ENCODE results near the gene BARHL2. TPM values are rescaled to one million over a fixed set of nuclear protein-coding genes. Genes with fewer than 3 reads are reported as not detected.

Gene BARHL2
- total RNA-seq, 1 experiment from 2014 or later = not detected

DNA sequence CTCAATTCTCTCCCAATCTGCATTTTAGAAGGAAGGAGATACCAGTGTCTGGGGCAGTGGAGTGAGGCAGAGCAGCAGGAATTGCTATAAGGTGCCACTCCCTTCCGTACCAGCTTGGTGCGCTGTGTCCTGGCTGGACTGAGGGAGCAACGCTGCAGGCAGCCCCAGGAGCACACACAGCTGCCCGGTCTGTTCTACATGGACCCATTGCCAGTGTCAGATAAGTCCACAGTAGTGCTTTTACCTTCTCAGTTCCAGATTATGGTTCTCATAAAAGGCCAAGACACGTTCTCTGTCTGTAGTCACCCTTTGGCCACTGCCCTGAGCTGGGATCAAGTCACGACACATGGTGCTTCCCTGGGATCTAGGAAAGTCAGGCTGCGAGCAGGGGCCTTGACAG lies 44.1 kb upstream of the BARHL2 start:
- Mint-ChIP-seq H3K4me1 (peaks cover 15% of the 10 kb centered on the region), H3K9me3 (0 out of 2 replicates have a peak, but pooled peaks cover 7% of the 10 kb centered on the region), H3K27me3 (ENCODE audit: low read depth) (peaks cover 4% of the 10 kb centered on the region), H3K27ac (no peak overlapping the region), H3K4me3 (no peak overlapping the region), H3K36me3 (no peaks in the 10 kb centered on the region)
- ChIA-PET POLR2A (no interaction called here), CTCF (interaction anchor here (0.6 to 1.8 kb wide), 6 partner anchors 9 to 404 kb away, joined by 3 to 9 read pairs (median 3); no protein-coding TSS in a partner anchor)
- no peak for TF ChIP-seq KAT7 (CRISPR knock-in tag; IDR thresholded peaks at IDR 0.05; ENCODE audit: borderline replicate concordance)
- ATAC-seq (peak; percentile 73), DNase-seq (ENCODE audit: low spot score) (peak; percentile 15)

DNA sequence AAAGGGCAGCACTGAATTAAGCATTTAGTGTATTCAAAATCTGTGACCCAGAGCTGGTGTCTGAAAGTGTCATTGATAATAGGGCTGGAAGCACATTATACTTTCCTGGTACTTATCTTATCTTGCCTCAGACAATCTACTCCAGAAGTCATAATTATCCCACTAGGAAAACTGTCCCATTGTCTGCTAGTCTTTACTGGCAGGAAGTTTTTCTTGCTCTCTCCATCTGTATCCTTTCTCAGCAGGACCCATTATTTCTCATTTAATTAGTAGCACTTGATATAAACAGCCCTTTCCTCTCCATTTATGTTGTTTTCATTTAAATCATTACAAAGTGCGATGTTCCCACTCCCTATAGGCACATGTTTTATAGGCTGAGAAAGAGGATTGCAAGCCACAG lies 36.5 kb upstream of the BARHL2 start:
- DNase-seq (ENCODE audit: low spot score) = no peak
- no peaks in the 10 kb centered on the region for H3K36me3 Mint-ChIP-seq
- POLR2A ChIA-PET = no interaction called here
- TF ChIP-seq FOXJ3 (CRISPR knock-in tag; IDR thresholded peaks at IDR 0.05; ENCODE audit: borderline replicate concordance) (no peak), ZNF423 (CRISPR knock-in tag; IDR thresholded peaks at IDR 0.05) (no peak), CREB1 (CRISPR knock-in tag; IDR thresholded peaks at IDR 0.05) (no peak), GRHL2 (CRISPR knock-in tag; IDR thresholded peaks at IDR 0.05; ENCODE audit: insufficient replicate concordance, severe bottlenecking) (no peak), ETV6 (CRISPR knock-in tag; IDR thresholded peaks at IDR 0.05) (no peak), ZNF219 (CRISPR knock-in tag; IDR thresholded peaks at IDR 0.05; ENCODE audit: borderline replicate concordance) (no peak), SP1 (CRISPR knock-in tag; conservative IDR thresholded peaks at IDR 0.05) (no peak), JAZF1 (CRISPR knock-in tag; IDR thresholded peaks at IDR 0.05) (no peak)
- TF ChIP-seq, protein P1, sequence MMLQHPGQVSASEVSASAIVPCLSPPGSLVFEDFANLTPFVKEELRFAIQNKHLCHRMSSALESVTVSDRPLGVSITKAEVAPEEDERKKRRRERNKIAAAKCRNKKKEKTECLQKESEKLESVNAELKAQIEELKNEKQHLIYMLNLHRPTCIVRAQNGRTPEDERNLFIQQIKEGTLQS (CRISPR knock-in tag; conservative IDR thresholded peaks at IDR 0.05) = no peak
- TF ChIP-seq, protein P2, sequence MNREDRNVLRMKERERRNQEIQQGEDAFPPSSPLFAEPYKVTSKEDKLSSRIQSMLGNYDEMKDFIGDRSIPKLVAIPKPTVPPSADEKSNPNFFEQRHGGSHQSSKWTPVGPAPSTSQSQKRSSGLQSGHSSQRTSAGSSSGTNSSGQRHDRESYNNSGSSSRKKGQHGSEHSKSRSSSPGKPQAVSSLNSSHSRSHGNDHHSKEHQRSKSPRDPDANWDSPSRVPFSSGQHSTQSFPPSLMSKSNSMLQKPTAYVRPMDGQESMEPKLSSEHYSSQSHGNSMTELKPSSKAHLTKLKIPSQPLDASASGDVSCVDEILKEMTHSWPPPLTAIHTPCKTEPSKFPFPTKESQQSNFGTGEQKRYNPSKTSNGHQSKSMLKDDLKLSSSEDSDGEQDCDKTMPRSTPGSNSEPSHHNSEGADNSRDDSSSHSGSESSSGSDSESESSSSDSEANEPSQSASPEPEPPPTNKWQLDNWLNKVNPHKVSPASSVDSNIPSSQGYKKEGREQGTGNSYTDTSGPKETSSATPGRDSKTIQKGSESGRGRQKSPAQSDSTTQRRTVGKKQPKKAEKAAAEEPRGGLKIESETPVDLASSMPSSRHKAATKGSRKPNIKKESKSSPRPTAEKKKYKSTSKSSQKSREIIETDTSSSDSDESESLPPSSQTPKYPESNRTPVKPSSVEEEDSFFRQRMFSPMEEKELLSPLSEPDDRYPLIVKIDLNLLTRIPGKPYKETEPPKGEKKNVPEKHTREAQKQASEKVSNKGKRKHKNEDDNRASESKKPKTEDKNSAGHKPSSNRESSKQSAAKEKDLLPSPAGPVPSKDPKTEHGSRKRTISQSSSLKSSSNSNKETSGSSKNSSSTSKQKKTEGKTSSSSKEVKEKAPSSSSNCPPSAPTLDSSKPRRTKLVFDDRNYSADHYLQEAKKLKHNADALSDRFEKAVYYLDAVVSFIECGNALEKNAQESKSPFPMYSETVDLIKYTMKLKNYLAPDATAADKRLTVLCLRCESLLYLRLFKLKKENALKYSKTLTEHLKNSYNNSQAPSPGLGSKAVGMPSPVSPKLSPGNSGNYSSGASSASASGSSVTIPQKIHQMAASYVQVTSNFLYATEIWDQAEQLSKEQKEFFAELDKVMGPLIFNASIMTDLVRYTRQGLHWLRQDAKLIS (CRISPR knock-in tag; IDR thresholded peaks at IDR 0.05; ENCODE audit: borderline replicate concordance) = no peak
- TF ChIP-seq, protein P3, sequence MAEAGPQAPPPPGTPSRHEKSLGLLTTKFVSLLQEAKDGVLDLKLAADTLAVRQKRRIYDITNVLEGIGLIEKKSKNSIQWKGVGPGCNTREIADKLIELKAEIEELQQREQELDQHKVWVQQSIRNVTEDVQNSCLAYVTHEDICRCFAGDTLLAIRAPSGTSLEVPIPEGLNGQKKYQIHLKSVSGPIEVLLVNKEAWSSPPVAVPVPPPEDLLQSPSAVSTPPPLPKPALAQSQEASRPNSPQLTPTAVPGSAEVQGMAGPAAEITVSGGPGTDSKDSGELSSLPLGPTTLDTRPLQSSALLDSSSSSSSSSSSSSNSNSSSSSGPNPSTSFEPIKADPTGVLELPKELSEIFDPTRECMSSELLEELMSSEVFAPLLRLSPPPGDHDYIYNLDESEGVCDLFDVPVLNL (CRISPR knock-in tag; IDR thresholded peaks at IDR 0.05; ENCODE audit: borderline replicate concordance, low read depth) = no peak
- TF ChIP-seq, protein P4, sequence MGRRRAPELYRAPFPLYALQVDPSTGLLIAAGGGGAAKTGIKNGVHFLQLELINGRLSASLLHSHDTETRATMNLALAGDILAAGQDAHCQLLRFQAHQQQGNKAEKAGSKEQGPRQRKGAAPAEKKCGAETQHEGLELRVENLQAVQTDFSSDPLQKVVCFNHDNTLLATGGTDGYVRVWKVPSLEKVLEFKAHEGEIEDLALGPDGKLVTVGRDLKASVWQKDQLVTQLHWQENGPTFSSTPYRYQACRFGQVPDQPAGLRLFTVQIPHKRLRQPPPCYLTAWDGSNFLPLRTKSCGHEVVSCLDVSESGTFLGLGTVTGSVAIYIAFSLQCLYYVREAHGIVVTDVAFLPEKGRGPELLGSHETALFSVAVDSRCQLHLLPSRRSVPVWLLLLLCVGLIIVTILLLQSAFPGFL (CRISPR knock-in tag; IDR thresholded peaks at IDR 0.05; ENCODE audit: borderline replicate concordance) = no peak
- TF ChIP-seq, protein P5, sequence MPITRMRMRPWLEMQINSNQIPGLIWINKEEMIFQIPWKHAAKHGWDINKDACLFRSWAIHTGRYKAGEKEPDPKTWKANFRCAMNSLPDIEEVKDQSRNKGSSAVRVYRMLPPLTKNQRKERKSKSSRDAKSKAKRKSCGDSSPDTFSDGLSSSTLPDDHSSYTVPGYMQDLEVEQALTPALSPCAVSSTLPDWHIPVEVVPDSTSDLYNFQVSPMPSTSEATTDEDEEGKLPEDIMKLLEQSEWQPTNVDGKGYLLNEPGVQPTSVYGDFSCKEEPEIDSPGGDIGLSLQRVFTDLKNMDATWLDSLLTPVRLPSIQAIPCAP (CRISPR knock-in tag; IDR thresholded peaks at IDR 0.05) = no peak
- TF ChIP-seq, protein P6, sequence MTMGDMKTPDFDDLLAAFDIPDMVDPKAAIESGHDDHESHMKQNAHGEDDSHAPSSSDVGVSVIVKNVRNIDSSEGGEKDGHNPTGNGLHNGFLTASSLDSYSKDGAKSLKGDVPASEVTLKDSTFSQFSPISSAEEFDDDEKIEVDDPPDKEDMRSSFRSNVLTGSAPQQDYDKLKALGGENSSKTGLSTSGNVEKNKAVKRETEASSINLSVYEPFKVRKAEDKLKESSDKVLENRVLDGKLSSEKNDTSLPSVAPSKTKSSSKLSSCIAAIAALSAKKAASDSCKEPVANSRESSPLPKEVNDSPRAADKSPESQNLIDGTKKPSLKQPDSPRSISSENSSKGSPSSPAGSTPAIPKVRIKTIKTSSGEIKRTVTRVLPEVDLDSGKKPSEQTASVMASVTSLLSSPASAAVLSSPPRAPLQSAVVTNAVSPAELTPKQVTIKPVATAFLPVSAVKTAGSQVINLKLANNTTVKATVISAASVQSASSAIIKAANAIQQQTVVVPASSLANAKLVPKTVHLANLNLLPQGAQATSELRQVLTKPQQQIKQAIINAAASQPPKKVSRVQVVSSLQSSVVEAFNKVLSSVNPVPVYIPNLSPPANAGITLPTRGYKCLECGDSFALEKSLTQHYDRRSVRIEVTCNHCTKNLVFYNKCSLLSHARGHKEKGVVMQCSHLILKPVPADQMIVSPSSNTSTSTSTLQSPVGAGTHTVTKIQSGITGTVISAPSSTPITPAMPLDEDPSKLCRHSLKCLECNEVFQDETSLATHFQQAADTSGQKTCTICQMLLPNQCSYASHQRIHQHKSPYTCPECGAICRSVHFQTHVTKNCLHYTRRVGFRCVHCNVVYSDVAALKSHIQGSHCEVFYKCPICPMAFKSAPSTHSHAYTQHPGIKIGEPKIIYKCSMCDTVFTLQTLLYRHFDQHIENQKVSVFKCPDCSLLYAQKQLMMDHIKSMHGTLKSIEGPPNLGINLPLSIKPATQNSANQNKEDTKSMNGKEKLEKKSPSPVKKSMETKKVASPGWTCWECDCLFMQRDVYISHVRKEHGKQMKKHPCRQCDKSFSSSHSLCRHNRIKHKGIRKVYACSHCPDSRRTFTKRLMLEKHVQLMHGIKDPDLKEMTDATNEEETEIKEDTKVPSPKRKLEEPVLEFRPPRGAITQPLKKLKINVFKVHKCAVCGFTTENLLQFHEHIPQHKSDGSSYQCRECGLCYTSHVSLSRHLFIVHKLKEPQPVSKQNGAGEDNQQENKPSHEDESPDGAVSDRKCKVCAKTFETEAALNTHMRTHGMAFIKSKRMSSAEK (CRISPR knock-in tag; IDR thresholded peaks at IDR 0.05; ENCODE audit: borderline replicate concordance) = no peak
- TF ChIP-seq, protein P7, sequence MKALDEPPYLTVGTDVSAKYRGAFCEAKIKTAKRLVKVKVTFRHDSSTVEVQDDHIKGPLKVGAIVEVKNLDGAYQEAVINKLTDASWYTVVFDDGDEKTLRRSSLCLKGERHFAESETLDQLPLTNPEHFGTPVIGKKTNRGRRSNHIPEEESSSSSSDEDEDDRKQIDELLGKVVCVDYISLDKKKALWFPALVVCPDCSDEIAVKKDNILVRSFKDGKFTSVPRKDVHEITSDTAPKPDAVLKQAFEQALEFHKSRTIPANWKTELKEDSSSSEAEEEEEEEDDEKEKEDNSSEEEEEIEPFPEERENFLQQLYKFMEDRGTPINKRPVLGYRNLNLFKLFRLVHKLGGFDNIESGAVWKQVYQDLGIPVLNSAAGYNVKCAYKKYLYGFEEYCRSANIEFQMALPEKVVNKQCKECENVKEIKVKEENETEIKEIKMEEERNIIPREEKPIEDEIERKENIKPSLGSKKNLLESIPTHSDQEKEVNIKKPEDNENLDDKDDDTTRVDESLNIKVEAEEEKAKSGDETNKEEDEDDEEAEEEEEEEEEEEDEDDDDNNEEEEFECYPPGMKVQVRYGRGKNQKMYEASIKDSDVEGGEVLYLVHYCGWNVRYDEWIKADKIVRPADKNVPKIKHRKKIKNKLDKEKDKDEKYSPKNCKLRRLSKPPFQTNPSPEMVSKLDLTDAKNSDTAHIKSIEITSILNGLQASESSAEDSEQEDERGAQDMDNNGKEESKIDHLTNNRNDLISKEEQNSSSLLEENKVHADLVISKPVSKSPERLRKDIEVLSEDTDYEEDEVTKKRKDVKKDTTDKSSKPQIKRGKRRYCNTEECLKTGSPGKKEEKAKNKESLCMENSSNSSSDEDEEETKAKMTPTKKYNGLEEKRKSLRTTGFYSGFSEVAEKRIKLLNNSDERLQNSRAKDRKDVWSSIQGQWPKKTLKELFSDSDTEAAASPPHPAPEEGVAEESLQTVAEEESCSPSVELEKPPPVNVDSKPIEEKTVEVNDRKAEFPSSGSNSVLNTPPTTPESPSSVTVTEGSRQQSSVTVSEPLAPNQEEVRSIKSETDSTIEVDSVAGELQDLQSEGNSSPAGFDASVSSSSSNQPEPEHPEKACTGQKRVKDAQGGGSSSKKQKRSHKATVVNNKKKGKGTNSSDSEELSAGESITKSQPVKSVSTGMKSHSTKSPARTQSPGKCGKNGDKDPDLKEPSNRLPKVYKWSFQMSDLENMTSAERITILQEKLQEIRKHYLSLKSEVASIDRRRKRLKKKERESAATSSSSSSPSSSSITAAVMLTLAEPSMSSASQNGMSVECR (CRISPR knock-in tag; IDR thresholded peaks at IDR 0.05; ENCODE audit: borderline replicate concordance) = no peak

More for the DNA sequence above, 36.5 kb upstream of the BARHL2 start:
- CTCF ChIA-PET = no interaction called here
- Mint-ChIP-seq H3K4me3 (no peak overlapping the region), H3K9me3 (0 out of 2 replicates have a peak, but pooled peaks cover 4% of the 10 kb centered on the region), H3K27me3 (ENCODE audit: low read depth) (no peaks in the 10 kb centered on the region; the same call in 1 of the 2 replicates), H3K4me1 (peaks cover 8% of the 10 kb centered on the region), H3K27ac (no peak overlapping the region)
- ATAC-seq = no peak
